ENCODE data around the gene COL20A1. TPM values are rescaled to one million over a fixed set of nuclear protein-coding genes. Genes with fewer than 3 reads are reported as not detected.

Gene COL20A1
- total RNA-seq, 1 donor from 2014 or later = not detected

DNA sequence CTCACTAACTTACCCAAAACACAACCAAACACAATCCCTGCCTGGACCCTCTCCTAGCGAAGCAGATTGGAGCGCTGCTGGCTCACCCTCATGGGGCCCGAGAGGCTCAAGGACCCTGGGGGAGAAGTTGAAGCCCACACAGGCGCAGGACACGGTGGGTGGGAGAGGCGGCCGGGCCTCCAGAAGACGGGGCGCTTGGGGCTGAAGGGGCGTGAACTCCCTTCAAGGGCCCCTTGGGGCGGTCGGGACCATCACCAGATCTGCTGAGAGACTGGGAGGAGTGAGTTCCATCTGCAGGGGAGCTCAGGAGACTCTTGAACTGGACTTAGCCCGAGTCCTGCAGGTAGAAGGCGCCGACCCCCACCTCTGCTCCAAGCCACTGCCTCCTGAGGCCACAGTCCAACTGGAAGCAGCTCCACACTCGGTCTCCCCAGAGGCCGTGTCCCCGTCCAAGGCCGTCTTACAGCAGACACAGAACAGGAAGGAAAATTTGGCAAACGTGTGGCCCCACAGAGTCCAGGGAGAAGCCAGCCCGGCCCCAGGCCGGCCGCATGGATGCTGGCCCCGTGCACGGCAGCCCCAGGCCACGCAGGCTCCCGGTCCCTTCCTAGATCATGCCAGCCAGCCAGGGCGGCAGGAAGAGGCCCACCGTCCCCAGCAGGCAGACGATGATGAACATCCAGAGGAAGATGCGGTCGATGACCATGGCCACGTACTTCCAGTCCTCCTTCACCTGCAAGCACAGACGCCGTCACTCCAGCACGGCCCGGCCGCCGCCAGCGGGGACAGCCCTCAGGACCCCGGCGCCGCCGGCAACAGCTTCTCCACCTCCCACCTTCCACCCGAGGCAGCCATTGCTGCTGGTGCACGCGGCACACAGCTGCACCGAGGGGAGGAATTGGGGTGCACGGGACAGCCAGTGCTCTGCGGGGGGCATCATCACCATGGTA, 53.4 kb downstream of the COL20A1 start:
- Histone ChIP-seq H3K4me3 (no peak overlapping the region), H3K9me3 (no peaks in the 10 kb centered on the region), H3K36me3 (no peaks in the 10 kb centered on the region), H3K27ac (no peak overlapping the region), H3K4me1 (peaks cover 4% of the 10 kb centered on the region), H3K27me3 (peaks cover 30% of the 10 kb centered on the region)
- ATAC-seq (no peak), DNase-seq (no peak)
- intact Hi-C loops (cut with DNase I) = no loop called here
- TF ChIP-seq, protein P1, sequence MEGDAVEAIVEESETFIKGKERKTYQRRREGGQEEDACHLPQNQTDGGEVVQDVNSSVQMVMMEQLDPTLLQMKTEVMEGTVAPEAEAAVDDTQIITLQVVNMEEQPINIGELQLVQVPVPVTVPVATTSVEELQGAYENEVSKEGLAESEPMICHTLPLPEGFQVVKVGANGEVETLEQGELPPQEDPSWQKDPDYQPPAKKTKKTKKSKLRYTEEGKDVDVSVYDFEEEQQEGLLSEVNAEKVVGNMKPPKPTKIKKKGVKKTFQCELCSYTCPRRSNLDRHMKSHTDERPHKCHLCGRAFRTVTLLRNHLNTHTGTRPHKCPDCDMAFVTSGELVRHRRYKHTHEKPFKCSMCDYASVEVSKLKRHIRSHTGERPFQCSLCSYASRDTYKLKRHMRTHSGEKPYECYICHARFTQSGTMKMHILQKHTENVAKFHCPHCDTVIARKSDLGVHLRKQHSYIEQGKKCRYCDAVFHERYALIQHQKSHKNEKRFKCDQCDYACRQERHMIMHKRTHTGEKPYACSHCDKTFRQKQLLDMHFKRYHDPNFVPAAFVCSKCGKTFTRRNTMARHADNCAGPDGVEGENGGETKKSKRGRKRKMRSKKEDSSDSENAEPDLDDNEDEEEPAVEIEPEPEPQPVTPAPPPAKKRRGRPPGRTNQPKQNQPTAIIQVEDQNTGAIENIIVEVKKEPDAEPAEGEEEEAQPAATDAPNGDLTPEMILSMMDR (IDR thresholded peaks at IDR 0.05) = no peak

DNA sequence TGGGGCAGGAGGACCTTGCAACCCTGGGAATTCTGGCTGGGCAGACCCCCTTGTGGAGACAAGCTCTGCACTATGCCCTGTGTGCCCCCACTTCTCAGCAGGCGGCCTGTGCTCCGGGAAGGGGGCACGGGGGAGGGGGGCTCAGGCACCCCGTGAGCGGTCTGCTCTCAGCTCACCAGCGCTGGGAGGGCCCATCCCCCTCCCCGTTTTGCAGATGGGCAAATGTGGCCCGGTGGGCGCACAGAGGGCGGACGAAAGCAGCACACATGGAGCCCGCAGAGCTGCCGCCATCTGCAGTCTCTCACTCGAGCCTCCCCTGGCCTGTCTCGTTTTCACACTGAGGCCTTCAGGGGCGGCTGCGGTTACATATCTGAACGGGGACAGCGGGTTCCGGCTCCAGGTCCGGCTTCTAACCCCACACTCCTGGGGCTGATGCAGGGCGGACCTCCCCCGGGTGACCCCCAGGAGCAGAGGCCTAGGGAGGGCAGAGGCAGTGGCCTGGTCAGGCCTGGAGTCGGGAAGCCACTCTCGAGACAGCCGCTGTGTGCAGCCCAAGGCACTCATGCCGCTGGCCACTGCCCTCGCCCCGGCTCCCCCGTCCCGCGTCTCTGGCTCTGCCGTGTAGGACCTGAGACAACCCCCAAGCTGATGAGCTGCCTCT, 54.2 kb downstream of the COL20A1 start:
- TF ChIP-seq, protein P1 (IDR thresholded peaks at IDR 0.05) = no peak
- no peak for DNase-seq
- Histone ChIP-seq H3K4me3 (no peak overlapping the region), H3K27me3 (peaks cover 30% of the 10 kb centered on the region), H3K36me3 (no peaks in the 10 kb centered on the region), H3K9me3 (no peaks in the 10 kb centered on the region), H3K27ac (no peak overlapping the region), H3K4me1 (peaks cover 4% of the 10 kb centered on the region)
- intact Hi-C loops (cut with DNase I) = no loop called here
- ATAC-seq = no peak

DNA sequence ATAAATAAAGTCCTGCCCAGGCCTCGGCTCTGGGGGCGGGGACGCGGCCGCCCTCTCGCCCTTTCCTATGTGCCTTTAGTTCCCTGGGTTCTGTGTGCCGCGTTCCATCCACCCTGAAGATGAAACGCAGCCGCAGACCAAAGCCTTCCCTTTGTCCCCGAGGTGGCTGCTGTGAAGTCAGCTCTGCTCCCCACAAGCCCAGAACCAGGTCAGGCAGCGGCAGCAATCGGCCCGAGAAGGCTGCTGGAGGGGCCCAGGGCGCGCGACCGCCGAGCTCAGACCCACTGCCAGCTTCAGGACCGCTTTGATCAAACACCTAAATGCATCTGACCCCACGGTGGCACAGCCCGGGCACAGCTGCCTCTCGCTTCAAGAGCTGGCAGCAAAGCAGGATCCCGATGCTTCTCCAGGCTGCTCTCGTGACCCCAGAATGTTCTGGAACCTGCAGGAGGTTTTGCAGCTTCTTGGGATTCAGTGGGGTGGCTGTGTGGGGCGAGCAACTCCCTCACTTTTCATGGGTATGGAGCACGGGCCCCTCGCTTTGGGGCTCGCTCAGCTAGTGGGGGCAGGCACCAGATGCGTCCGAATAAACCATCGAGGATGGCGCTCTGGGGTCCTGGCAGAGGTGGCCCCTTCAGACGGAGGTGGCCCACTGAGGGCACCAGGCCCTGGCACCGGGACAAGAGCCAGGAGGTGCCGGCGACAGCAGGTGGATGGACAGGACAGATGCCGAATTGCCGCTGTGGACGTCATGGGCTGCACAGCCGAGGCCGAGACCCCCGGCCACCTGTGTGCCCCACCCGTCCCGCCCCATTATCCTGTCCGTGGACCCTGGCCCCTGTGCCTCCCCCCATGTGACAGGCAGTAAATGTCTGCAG, 55.2 kb downstream of the COL20A1 start:
- TF ChIP-seq, protein P1 (IDR thresholded peaks at IDR 0.05) = no peak
- Histone ChIP-seq H3K9me3 (no peaks in the 10 kb centered on the region), H3K36me3 (no peaks in the 10 kb centered on the region), H3K27me3 (peaks cover 21% of the 10 kb centered on the region), H3K4me1 (peaks cover 4% of the 10 kb centered on the region), H3K27ac (no peak overlapping the region), H3K4me3 (no peak overlapping the region)
- intact Hi-C loops (cut with DNase I) = no loop called here
- ATAC-seq (no peak), DNase-seq (no peak)

DNA sequence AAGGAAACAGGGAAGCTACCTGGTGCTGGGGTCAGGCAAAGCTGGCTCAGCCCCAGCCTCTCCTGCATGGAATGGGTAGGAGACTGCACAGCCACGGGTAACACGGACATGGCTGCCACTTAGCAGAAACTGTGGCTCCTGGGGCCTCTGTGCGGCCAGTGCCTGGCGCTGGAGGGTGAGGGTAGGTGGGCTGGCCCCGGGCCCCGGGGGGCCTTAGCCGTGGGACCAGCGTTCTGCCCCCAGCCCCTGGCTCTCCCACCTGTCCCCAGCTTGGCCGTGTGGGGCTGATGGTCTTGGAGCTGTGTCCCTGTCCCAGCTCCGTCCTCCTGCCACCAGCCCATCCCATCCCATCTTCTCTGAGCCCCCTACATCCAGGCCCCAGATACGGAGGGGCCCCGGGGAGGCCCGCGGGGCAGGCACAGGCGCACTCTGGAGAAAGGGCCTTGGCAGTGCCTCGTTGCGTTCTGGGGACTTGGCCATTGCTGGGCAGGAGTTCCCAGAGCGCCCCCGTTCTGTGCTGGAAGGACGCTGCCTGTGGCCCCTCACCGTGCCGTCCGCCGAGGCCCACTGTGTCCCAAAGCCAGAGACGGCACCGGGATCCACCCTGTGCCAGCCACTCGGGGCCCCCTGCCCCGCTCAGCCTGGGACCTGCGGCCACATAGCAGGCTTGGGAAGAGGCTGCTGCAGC, 56.0 kb downstream of the COL20A1 start:
- TF ChIP-seq, protein P1 (IDR thresholded peaks at IDR 0.05) = no peak

DNA sequence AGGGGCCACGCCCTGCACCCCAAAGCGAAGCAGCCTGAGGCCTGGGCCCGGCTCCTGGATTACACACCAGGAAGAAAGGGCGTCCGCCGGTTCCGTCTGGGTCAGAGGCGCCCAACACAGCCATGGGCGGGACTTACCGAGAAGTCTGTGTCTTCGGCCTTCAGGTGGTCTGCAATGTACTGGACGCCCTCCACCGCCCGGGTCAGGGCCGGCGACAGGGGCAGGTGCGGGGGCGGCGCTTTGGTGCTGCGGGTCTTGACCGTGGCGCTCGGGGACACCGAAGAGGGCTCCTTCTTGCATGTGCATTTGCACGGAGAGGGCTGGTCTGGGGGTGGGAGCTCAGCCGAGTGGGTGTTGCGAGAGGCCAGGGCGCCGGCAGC, 56.5 kb downstream of the COL20A1 start:
- intact Hi-C loops (cut with DNase I) = no loop called here
- H3K9me3 ChIP-seq = no peaks in the 10 kb centered on the region
- H3K27me3 ChIP-seq = peaks cover 11% of the 10 kb centered on the region
- no peak overlapping the region for H3K27ac ChIP-seq
- H3K36me3 ChIP-seq = no peaks in the 10 kb centered on the region
- H3K4me3 ChIP-seq = no peak overlapping the region
- H3K4me1 ChIP-seq = peaks cover 4% of the 10 kb centered on the region
- DNase-seq = no peak
- TF ChIP-seq, protein P1 (IDR thresholded peaks at IDR 0.05) = no peak
- ATAC-seq = no peak

More for the DNA sequence above, 56.0 kb downstream of the COL20A1 start:
- Histone ChIP-seq H3K4me1 (peaks cover 4% of the 10 kb centered on the region), H3K4me3 (no peak overlapping the region), H3K27me3 (peaks cover 16% of the 10 kb centered on the region), H3K9me3 (no peaks in the 10 kb centered on the region), H3K36me3 (no peaks in the 10 kb centered on the region), H3K27ac (no peak overlapping the region)
- intact Hi-C loops (cut with DNase I) = no loop called here
- DNase-seq (no peak), ATAC-seq (no peak)
